DND-41 (cell line): Measurements from ENCODE around the gene CXCL10.

Experiments used
- CTCF ChIP-seq: IDR thresholded peaks from 2 replicates; pipeline ENCODE4 v1.5.1; 2012; ENCODE audit warnings: borderline replicate concordance, low read length, moderate library complexity, mild to moderate bottlenecking; ENCODE audit not compliant: poor library complexity, severe bottlenecking; ENCODE audit errors: extremely low read depth
- EZH2 ChIP-seq: IDR thresholded peaks from 3 replicates; pipeline ENCODE4 v1.6.1; 2012; ENCODE audit warnings: borderline replicate concordance, low read depth, mild to moderate bottlenecking, moderate library complexity, low read length, inconsistent platforms; ENCODE audit not compliant: severe bottlenecking

DNA sequence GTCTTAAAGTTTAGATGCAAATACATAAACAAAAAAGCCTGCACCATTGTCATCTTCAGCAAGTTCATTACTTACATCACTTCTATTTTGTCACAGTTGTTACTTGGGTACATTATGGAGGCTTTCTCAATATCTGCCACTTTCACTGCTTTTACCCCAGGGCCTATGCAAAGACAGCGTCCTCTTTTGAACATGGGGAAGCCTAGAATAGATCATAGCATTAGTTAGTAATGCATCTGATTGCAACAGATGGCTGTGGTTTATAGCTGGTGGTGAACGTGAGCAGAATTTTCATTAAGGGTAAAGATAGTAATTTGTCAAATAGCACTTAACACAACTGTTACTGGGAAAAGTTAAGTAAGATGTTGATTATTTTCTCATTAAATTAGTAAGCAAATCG is 11.8 kb upstream of the CXCL10 start:
- TF ChIP-seq EZH2 (no peak), CTCF (no peak)
